CD8-positive, alpha-beta memory T cell (primary cell): ENCODE results near the gene SRSF8. TPM values are rescaled to one million over a fixed set of nuclear protein-coding genes. Genes with fewer than 3 reads are reported as not detected.
A peak's percentile ranks its signal among the peaks of the same experiment; 100 is the strongest.

Source experiments
- CTCF ChIA-PET: fragments of 350-600 bp; sonication (Branson Sonifier 250); formaldehyde crosslinking; loops from one replicate; lab custom pipeline; 2021; ENCODE audit warnings: antibody characterized with exemption; lab: Charles Lee
- POLR2A ChIA-PET: fragments of 350-600 bp; sonication (Branson Sonifier 250); formaldehyde crosslinking; loops from one replicate; lab custom pipeline; 2021; ENCODE audit warnings: antibody characterized with exemption; lab: Charles Lee
- DNase-seq, 5 donors: peaks; one replicate each; pipeline versions ENCODE4 v3.0.0 to v3.0.0-alpha.2; 2020 to 2022; ENCODE audit warnings: mixed read lengths in 1 of 5
- H3K27ac ChIP-seq: one replicate; pipeline ENCODE4 v1.7.0; 2013; ENCODE audit warnings: low read depth, mild to moderate bottlenecking, low read length, moderate library complexity
- H3K27me3 ChIP-seq: 2 replicates; pipeline ENCODE4 v1.7.0; 2013; ENCODE audit warnings: low read length, mild to moderate bottlenecking; ENCODE audit not compliant: insufficient read depth, poor library complexity, severe bottlenecking
- H3K36me3 ChIP-seq: 2 replicates; pipeline ENCODE4 v1.7.0; 2013; ENCODE audit warnings: mild to moderate bottlenecking, low read length, moderate library complexity; ENCODE audit not compliant: insufficient read depth
- H3K4me1 ChIP-seq: 2 replicates; pipeline ENCODE4 v1.7.0; 2013; ENCODE audit warnings: mild to moderate bottlenecking, low read length, moderate library complexity; ENCODE audit not compliant: insufficient read depth
- H3K4me3 ChIP-seq: 2 replicates; pipeline ENCODE4 v1.7.0; 2013; ENCODE audit warnings: mild to moderate bottlenecking, low read length
- H3K9me3 ChIP-seq: 2 replicates; pipeline ENCODE4 v1.7.0; 2013; ENCODE audit warnings: mild to moderate bottlenecking, low read length
- H3K27ac Mint-ChIP-seq, 8 donors: one replicate each; pipeline ENCODE4 v1.8.0; 2020 to 2021; ENCODE audit warnings: mixed read lengths in 8 of 8, mild to moderate bottlenecking in 6 of 8, inconsistent platforms in 3 of 8, moderate library complexity in 3 of 8
- H3K27me3 Mint-ChIP-seq, 2 donors: one replicate each; pipeline ENCODE4 v1.8.0; 2020 to 2021; ENCODE audit warnings: mixed read lengths in 2 of 2, mild to moderate bottlenecking in 1 of 2, moderate library complexity in 1 of 2
- H3K36me3 Mint-ChIP-seq, 3 donors: one replicate each; pipeline ENCODE4 v1.8.0; 2020 to 2021; ENCODE audit warnings: mixed read lengths in 3 of 3, inconsistent platforms in 1 of 3, mild to moderate bottlenecking in 1 of 3
- H3K4me1 Mint-ChIP-seq, 3 donors: one replicate each; pipeline ENCODE4 v1.8.0; 2020 to 2021; ENCODE audit warnings: mixed read lengths in 3 of 3, inconsistent platforms in 1 of 3, mild to moderate bottlenecking in 1 of 3
- H3K4me3 Mint-ChIP-seq, 7 donors: one replicate each; pipeline ENCODE4 v1.8.0; 2020 to 2021; ENCODE audit warnings: mixed read lengths in 7 of 7, mild to moderate bottlenecking in 6 of 7, moderate library complexity in 4 of 7, inconsistent platforms in 2 of 7
- H3K9me3 Mint-ChIP-seq, 5 donors: one replicate each; pipeline ENCODE4 v1.8.0; 2020 to 2022; ENCODE audit warnings: mixed read lengths in 5 of 5, mild to moderate bottlenecking in 3 of 5, moderate library complexity in 2 of 5, inconsistent platforms in 1 of 5
- polyA plus RNA-seq: library from polyadenylated mRNA; unstranded; fragments of 300-500 nt; fragmentation: Illumina TruSeq; gene quantifications from one replicate; pipeline ENCODE4 v1.2.3, GENCODE V29; 2021
- total RNA-seq, 2 experiments: library from RNA; stranded (reverse); gene quantifications; one replicate each; pipeline ENCODE4 v1.2.3, GENCODE V29; 2021

Gene SRSF8
- total and polyA plus RNA-seq, 3 experiments from 2014 or later = 75.8 to 91.6 (median 82.8) TPM

GRCh38 chr11:95070471-95070870 is 3.8 kb downstream of the SRSF8 start:
- peak overlapping the region; percentile 13 for H3K4me3 ChIP-seq
- no peaks in the 10 kb centered on the region for H3K27me3 ChIP-seq
- POLR2A ChIA-PET = interaction anchor here (0.6 to 7.1 kb wide), 3 partner anchors 19 to 1409 kb away, joined by 4 to 164 read pairs (median 10); partner anchors contain the start of genes CEP295 and ENDOD1
- no peak for DNase-seq
- H3K4me1 ChIP-seq = peaks cover 29% of the 10 kb centered on the region
- no peak overlapping the region for H3K27ac ChIP-seq
- Mint-ChIP-seq H3K27me3 (peaks cover 0 to 1% of the 10 kb centered on the region in 2 donors), H3K4me3 (peak overlapping the region; percentile 12 to 52 (median 37)), H3K27ac (peak overlapping the region in 6 of 8 donors; percentile 7 to 71 (median 22)), H3K9me3 (no peaks in the 10 kb centered on the region), H3K36me3 (peaks cover 0 to 38% (median 7%) of the 10 kb centered on the region in 3 donors), H3K4me1 (peaks cover 30 to 44% (median 42%) of the 10 kb centered on the region in 3 donors)
- no peaks in the 10 kb centered on the region for H3K9me3 ChIP-seq
- CTCF ChIA-PET = interaction anchor here (0.7 to 8.7 kb wide), 10 partner anchors 8 to 693 kb away, joined by 3 to 116 read pairs (median 8); partner anchors contain the start of genes ENDOD1 and SESN3
- no peaks in the 10 kb centered on the region for H3K36me3 ChIP-seq

GRCh38 chr11:95072948-95073347 is 6.2 kb downstream of the SRSF8 start:
- Mint-ChIP-seq H3K4me3 (no peak overlapping the region), H3K27ac (peak overlapping the region in 1 of 8 donors; percentile 54), H3K9me3 (no peaks in the 10 kb centered on the region), H3K27me3 (peaks cover 0 to 1% of the 10 kb centered on the region in 2 donors), H3K36me3 (peaks cover 0 to 31% (median 7%) of the 10 kb centered on the region in 3 donors), H3K4me1 (peaks cover 25 to 37% (median 36%) of the 10 kb centered on the region in 3 donors)
- ChIA-PET POLR2A (interaction anchor here (7.1 kb wide), 1 partner anchor 17 kb away, joined by 164 read pairs; the partner anchor contains the start of gene ENDOD1), CTCF (interaction anchor here (0.9 to 8.7 kb wide), 3 partner anchors 9 to 79 kb away, joined by 3 to 116 read pairs (median 5); partner anchors contain the start of gene ENDOD1)
- peaks cover 26% of the 10 kb centered on the region for H3K4me1 ChIP-seq
- no peak overlapping the region for H3K4me3 ChIP-seq
- no peak overlapping the region for H3K27ac ChIP-seq
- DNase-seq = no peak
- no peaks in the 10 kb centered on the region for H3K27me3 ChIP-seq
- no peaks in the 10 kb centered on the region for H3K36me3 ChIP-seq
- H3K9me3 ChIP-seq = no peaks in the 10 kb centered on the region

- H3K4me1 Mint-ChIP-seq = peaks cover 14 to 26% (median 22%) of the 10 kb centered on the region in 3 donors
- H3K4me3 Mint-ChIP-seq = no peak overlapping the region
- no peak for DNase-seq
- CTCF ChIA-PET = interaction anchor here (1.1 to 8.7 kb wide), 3 partner anchors 10 to 18 kb away, joined by 3 to 116 read pairs (median 10); partner anchors contain the start of gene ENDOD1
- Histone ChIP-seq H3K27me3 (no peaks in the 10 kb centered on the region), H3K4me1 (peaks cover 14% of the 10 kb centered on the region), H3K36me3 (no peaks in the 10 kb centered on the region), H3K27ac (no peak overlapping the region), H3K9me3 (no peaks in the 10 kb centered on the region), H3K4me3 (no peak overlapping the region)
- peaks cover 1 to 2% of the 10 kb centered on the region in 2 donors for H3K27me3 Mint-ChIP-seq
- H3K36me3 Mint-ChIP-seq = peaks cover 0 to 20% (median 2%) of the 10 kb centered on the region in 3 donors
- peak overlapping the region in 1 of 8 donors; percentile 64 for H3K27ac Mint-ChIP-seq
- POLR2A ChIA-PET = no interaction called here
- no peaks in the 10 kb centered on the region for H3K9me3 Mint-ChIP-seq
Observed at GRCh38 chr11:95074792-95075563, 8.3 kb downstream of the SRSF8 start.

- Histone ChIP-seq H3K4me3 (no peak overlapping the region), H3K4me1 (peaks cover under 1% of the 10 kb centered on the region), H3K36me3 (no peaks in the 10 kb centered on the region), H3K27me3 (no peaks in the 10 kb centered on the region), H3K9me3 (no peaks in the 10 kb centered on the region), H3K27ac (no peak overlapping the region)
- Mint-ChIP-seq H3K36me3 (peaks cover 0 to 12% (median 0%) of the 10 kb centered on the region in 3 donors), H3K4me3 (no peak overlapping the region), H3K9me3 (no peaks in the 10 kb centered on the region), H3K4me1 (peaks cover 6 to 14% (median 11%) of the 10 kb centered on the region in 3 donors), H3K27me3 (peaks cover 1 to 4% of the 10 kb centered on the region in 2 donors), H3K27ac (no peak overlapping the region)
- POLR2A ChIA-PET = interaction anchor here (1.1 to 1.4 kb wide), 2 partner anchors 9 to 13 kb away, joined by 3 to 6 read pairs; partner anchors contain the start of gene ENDOD1
- CTCF ChIA-PET = interaction anchor here (1.1 to 1.9 kb wide), 3 partner anchors 9 to 17 kb away, joined by 3 to 10 read pairs (median 3); partner anchors contain the start of gene SRSF8
- DNase-seq = no peak
Observed at GRCh38 chr11:95076416-95076815, 9.7 kb downstream of the SRSF8 start.

- Mint-ChIP-seq H3K36me3 (peaks cover 0 to 7% (median 0%) of the 10 kb centered on the region in 3 donors), H3K27me3 (peaks cover 1 to 4% of the 10 kb centered on the region in 2 donors), H3K27ac (no peak overlapping the region), H3K9me3 (no peaks in the 10 kb centered on the region), H3K4me3 (no peak overlapping the region), H3K4me1 (peaks cover 3 to 9% (median 7%) of the 10 kb centered on the region in 3 donors)
- H3K9me3 ChIP-seq = no peaks in the 10 kb centered on the region
- no peaks in the 10 kb centered on the region for H3K27me3 ChIP-seq
- ChIA-PET POLR2A (interaction anchor here (1.1 to 1.4 kb wide), 2 partner anchors 10 to 12 kb away, joined by 3 to 6 read pairs; partner anchors contain the start of gene ENDOD1), CTCF (interaction anchor here (1.2 to 1.9 kb wide), 2 partner anchors 8 to 10 kb away, joined by 3 to 10 read pairs; partner anchors contain the start of gene SRSF8)
- no peaks in the 10 kb centered on the region for H3K36me3 ChIP-seq
- H3K4me3 ChIP-seq = no peak overlapping the region
- no peak overlapping the region for H3K27ac ChIP-seq
- no peaks in the 10 kb centered on the region for H3K4me1 ChIP-seq
- DNase-seq = no peak
Observed at GRCh38 chr11:95076981-95077380, 10.3 kb downstream of the SRSF8 start.

- H3K36me3 ChIP-seq = no peaks in the 10 kb centered on the region
- no peak overlapping the region for H3K4me3 ChIP-seq
- DNase-seq = no peak
- no peaks in the 10 kb centered on the region for H3K9me3 ChIP-seq
- Mint-ChIP-seq H3K27me3 (peaks cover 1 to 4% of the 10 kb centered on the region in 2 donors), H3K4me3 (no peak overlapping the region), H3K36me3 (no peaks in the 10 kb centered on the region), H3K4me1 (no peaks in the 10 kb centered on the region), H3K27ac (no peak overlapping the region), H3K9me3 (no peaks in the 10 kb centered on the region)
- H3K4me1 ChIP-seq = no peaks in the 10 kb centered on the region
- no peak overlapping the region for H3K27ac ChIP-seq
- CTCF ChIA-PET = interaction anchor here (2.0 kb wide), 1 partner anchor 9 kb away, joined by 6 read pairs; no protein-coding TSS in a partner anchor
- H3K27me3 ChIP-seq = no peaks in the 10 kb centered on the region
- POLR2A ChIA-PET = no interaction called here
Observed at GRCh38 chr11:95078526-95078925, 11.8 kb downstream of the SRSF8 start.

GRCh38 chr11:95081010-95081409 is 14.3 kb downstream of the SRSF8 start:
- ChIA-PET POLR2A (interaction anchor here (1.9 kb wide), 1 partner anchor 8 kb away, joined by 6 read pairs; no protein-coding TSS in a partner anchor), CTCF (interaction anchor here (0.9 to 2.6 kb wide), 4 partner anchors 8 to 58 kb away, joined by 3 to 14 read pairs (median 7); partner anchors contain the start of gene ENDOD1)
- Mint-ChIP-seq H3K36me3 (no peaks in the 10 kb centered on the region), H3K27me3 (peaks cover 0 to 4% of the 10 kb centered on the region in 2 donors), H3K4me1 (no peaks in the 10 kb centered on the region), H3K9me3 (no peaks in the 10 kb centered on the region), H3K4me3 (no peak overlapping the region), H3K27ac (no peak overlapping the region)
- no peak overlapping the region for H3K27ac ChIP-seq
- H3K4me1 ChIP-seq = no peaks in the 10 kb centered on the region
- H3K36me3 ChIP-seq = no peaks in the 10 kb centered on the region
- H3K27me3 ChIP-seq = no peaks in the 10 kb centered on the region
- DNase-seq = no peak
- no peak overlapping the region for H3K4me3 ChIP-seq
- H3K9me3 ChIP-seq = no peaks in the 10 kb centered on the region
